Inflammatory macrophage treated with lipopolysaccharide for 4 hours (primary cell): Measurements from ENCODE around the gene H2AZ2.
A peak's percentile ranks its signal among the peaks of the same experiment; 100 is the strongest.
"Not testable (repeated sequence)": the region's sequence is repeated elsewhere in the genome, so short reads cannot be mapped to it uniquely, and the experiment has no call there.

Source experiments
- DNase-seq: peaks from one replicate; pipeline ENCODE4 v3.0.0-alpha.2; 2020

Gene H2AZ2

GRCh38 chr7:44847920-44848634 lies at the start of gene H2AZ2:
H2AZ2 (minus strand) TSS chr7:44848087; CDS start chr7:44847971, 116 bp downstream.
- peak; percentile 100 for DNase-seq

DNA sequence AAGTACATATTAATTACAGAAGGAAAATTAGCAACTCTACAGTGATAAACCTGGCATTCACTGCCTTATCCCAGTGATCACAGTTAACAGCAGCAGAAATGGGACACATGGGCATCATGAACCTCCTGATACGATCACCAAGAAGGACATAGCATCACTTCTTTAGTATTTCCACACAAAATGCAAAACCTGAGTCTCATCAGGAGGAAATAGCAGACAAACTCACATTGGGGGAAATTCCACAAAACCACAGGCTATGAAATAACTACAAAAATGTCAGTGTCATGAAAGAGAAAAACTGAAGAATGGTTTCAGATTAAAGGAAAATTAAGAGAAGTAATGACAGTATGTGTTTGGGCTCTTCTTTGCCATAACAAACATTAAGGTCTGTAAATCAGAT lies 49.4 kb upstream of the H2AZ2 start:
- peak; percentile 94 for DNase-seq

- peak; percentile 40 for DNase-seq
Measured at GRCh38 chr7:44894888-44895580, 47.1 kb upstream of the H2AZ2 start.

DNA sequence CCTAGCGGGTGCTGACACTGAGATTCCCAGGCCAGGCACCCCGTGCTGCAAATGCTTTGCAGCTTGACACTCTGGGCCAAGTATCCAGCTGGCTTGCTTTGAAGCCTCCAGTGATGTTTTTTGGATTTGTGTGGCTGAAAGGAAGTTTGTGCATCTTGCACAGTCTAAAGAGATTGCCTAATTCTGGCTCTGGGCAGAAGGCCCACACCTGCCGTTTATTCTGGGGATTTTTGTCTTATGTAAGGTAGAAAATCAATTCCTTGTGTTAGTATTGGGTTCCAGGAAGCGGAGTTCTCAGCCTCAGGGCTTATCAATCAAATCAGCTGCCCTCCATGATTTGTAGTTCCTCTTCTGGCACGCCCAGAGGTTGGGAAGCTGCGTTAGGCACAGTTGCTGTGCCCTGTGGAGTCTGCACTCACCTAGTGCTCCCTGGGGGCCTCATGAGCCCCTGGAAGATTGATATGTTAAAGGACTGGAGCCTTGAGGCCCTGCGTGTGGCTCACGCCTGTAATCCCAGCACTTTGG lies 45.9 kb upstream of the H2AZ2 start:
- no peak for DNase-seq

GRCh38 chr7:44891791-44892190 lies 43.9 kb upstream of the H2AZ2 start:
- DNase-seq: no peak

- no peak for DNase-seq
Measured at GRCh38 chr7:44891372-44891771, 43.5 kb upstream of the H2AZ2 start.

DNA sequence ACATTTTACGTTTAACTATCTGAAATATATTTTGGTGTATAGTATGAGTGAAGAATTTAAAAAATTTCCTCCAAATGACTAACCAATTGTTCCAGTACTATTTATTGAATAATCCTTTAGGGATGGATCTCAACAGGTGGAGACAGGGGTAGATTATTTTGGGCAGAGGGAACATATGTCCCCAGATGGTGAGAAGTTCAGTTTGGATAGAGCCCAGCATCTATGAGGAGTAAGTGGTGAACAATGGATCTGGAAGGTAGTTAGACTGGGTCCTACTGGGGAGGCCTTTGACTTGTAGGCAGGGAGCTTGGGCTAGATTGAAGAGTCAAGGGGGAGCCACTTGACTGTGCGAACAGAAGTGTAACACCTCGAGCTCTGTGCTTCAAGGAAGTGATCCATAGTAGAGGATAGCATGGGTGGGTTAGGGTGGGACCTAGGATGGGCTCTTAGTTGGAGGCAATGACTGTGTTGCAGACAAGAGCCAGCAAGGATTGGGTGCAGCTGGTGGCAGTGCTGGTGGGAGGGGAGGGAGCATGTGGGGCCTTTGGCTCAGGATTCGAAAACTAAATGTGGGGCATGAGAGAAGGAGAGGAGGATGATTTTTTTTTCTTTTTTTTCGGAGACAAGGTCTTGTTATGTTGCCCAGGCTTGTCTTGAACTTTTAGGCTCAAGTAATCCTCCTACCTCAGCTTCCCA lies 41.3 kb upstream of the H2AZ2 start:
- no peak for DNase-seq

DNA sequence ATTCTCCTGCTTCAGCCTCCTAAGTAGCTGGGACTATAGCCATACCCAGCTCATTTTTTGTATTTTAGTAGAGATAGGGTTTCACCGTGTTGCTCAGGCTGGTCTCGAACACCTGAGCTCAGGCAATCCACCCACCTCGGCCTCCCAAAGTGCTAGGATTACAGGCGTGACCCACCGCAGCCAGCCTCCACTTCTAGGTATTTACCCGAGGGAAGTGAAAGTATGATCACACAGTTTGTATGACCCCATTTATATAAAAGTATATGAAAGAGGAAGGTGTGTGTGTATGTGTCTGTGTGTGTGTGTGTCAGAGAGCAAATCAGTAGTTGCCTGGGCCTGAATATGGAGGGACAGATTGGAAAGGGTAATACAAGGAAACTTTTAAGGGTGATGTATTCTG lies 39.4 kb upstream of the H2AZ2 start:
- peak; percentile 81 for DNase-seq

DNA sequence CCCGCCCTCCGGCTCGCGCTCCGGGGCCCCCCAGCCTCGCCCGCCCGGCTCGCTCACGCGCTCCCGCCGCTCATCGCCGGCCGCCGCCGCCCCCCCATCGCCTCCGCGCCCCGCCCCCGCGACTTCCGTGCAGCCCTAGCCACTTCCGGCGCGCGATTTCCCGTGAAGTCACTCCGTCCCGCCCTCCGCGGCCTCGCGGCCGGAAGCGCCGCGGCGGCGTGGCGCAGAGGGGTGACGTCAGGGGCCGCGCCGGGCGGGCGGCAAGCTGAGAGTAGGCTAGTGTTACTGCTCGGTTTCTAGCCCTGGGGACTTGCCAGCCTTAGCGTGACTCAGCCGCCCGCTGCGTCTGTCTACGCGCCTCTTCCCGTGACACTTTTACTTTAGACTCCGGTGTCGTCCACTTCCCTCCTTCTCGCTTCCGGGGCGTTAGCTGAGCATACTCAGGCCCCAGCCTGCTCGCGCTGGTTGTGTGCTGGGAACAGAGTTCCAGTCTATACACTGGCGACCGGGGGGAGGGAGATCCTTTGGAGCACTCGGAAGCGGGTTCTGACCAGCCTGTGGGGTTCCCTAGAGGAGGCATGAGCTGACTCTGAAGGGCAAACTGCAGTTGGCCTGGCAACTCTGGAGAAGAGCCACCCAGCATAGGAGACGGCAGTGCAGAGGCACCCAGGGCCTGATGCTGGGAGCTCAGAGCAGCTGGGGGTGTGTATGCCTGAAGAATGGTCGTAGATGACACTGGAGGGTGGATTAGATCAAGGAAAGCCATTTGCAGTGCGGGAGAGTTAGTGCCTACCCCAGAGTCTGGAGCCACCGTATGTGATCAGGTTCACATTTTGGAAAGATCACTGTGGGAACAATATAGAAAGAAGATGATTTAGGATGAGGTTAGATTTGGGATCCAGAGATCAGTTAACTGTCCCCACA lies 37.8 kb upstream of the H2AZ2 start, which contains the start of gene PURB:
Gene PURB, minus strand, starts transcription at position 137 of the 924 bp plus-strand sequence. CDS start 182 bp downstream, outside the sequence.
- DNase-seq: peak; percentile 100

DNA sequence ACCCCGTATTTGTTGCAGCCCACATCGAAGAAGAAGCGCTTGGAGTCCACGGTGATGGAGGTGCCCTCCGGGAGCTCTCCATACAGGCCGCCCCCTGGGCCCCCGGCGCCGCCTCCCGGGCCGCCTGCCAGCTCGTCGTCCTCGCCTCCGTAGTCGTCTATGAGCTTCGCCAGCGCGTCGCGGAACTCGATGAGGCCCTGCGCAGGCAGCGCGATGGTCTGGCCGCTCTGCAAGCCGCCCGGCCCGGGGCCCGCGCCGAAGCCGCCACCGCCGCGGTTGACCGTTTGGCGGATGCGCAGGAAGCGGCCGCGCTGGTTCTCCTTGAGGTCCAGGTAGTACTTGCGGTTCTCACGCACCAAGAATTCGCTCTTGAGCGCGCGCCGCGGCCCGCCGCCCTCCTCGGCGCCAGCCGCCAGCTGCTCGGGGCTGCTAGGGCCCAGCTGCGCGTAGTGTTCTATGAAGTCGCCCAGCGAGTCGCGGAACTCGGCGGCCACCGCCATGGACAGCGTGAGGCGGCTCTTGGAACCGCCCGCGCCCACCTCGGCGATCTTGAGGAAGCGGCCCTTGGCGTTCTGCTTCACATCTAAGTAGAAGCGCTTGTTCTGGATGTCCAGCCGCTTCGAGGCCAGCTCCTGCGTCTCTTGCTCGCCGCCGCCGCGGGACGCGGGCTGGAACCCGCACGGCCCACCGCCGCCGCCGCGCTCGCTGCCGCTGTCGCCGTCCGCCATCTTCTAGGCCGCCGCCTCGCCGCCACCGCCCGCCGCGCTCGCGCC lies 36.9 kb upstream of the H2AZ2 start:
- DNase-seq: peak; percentile 53

GRCh38 chr7:44883961-44884620 lies 36.2 kb upstream of the H2AZ2 start:
- DNase-seq: no peak

GRCh38 chr7:44882899-44883298 lies 35.0 kb upstream of the H2AZ2 start:
- no peak for DNase-seq

DNA sequence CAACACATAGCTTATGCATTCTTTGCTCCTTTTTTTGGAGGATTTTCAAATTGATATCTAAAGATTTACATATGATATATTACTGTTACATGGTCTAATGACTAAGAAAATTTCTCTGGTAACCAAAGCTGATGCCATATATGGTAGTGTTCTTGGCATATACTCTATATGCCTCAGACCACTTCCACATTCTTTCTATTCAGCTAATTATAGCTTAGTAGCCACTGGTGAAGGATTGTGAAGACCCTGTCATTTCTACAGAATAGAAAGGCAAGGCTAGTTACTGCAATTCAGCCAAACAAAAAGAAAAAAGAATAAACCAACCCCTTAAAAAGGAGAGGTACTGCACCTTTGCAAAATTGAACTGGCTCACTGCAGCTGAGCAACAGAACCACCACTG lies 33.7 kb upstream of the H2AZ2 start:
- DNase-seq: peak; percentile 61

GRCh38 chr7:44881066-44881600 lies 33.2 kb upstream of the H2AZ2 start:
- no peak for DNase-seq

DNA sequence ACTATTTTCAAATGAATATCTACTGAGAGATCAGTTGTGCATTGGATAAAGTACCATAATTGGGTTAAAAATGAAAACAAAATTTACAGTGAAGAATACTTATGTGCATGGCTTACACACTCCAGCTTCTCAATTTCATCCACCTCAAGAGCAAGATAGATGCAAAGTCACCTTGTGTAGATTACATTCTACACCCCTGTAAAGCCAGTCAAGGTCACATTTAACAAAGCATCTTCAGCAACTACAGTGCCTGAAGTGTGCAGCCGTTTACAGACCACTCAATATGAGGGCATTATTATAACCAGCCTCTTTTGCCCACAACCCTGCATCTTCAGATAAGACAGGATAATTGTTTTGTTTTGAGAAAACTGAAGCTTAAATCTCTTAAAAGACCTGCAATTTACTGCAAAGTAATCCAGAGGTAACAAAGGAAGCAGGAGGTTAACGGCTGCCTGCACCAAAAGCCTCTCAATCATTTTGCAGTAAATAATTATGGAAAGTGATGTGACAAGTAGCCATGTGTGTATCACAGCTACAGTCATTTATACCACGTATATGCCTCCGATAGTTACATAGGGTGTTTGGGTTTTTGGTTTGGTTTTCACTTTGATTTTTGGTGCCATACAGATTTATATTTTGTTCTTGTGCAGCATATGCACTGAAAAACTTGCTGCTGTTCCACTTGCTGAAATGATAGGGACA lies 32.6 kb upstream of the H2AZ2 start:
- DNase-seq: no peak

- DNase-seq: no peak
Measured at GRCh38 chr7:44876393-44876792, 28.5 kb upstream of the H2AZ2 start.

GRCh38 chr7:44875241-44875640 lies 27.4 kb upstream of the H2AZ2 start:
- no peak for DNase-seq

DNA sequence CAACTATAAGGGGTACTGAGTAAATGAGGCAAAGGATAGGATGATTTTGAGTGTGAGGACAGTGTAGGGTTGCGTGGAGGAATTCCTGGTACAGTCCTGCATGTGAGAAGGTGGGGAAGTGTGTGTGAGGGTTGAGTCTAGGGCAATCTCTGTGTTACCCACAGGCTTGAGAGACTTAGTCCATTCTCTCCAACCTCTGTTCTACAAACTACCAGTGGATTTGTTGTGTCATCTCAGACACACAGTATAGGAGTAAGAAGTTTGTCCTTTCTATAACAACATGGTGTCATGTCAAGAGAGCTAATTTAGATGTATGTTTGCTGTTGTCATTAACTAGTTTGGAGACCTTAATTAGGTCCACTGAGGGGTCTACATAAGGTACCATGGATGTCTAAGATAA lies 24.9 kb upstream of the H2AZ2 start:
- no peak for DNase-seq

GRCh38 chr7:44871918-44872317 lies 24.0 kb upstream of the H2AZ2 start:
- not testable (repeated sequence) for DNase-seq

GRCh38 chr7:44870780-44871179 lies 22.9 kb upstream of the H2AZ2 start:
- DNase-seq: not testable (repeated sequence)
